ENCODE measurements around the gene BDKRB1. TPM values are rescaled to one million over a fixed set of nuclear protein-coding genes. Genes with fewer than 3 reads are reported as not detected.

The BDKRB1 gene
- total RNA-seq, 1 donor from 2014 or later = 1.1 TPM

DNA sequence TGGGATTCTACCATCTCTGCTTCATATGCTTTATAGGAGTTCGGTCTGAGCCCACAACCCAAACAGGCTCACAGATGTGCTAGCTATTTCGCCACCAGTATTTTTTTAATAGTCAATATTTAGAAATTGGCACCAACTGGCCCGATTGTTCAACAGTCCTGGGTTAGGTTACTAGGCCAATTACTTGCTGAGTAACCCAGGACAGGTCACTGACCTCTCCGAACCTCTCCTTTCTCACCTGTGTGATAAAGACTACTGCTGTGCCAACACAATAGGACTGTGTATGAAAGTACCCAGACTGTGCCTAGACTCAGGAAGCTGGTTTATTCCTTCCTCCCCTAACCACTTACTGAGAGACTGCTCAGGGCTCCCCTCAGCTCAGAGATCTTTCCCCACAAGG is 43.1 kb upstream of the BDKRB1 start:
- no peak overlapping the region for H3K4me3 ChIP-seq (ENCODE audit: low read depth, low read length)
- no peaks in the 10 kb centered on the region for H3K36me3 ChIP-seq (ENCODE audit: control insufficient read depth, insufficient read depth, low read length)
- FAIRE-seq (no peak), DNase-seq (ENCODE audit: low read depth) (no peak)
- TF ChIP-seq, protein P1, sequence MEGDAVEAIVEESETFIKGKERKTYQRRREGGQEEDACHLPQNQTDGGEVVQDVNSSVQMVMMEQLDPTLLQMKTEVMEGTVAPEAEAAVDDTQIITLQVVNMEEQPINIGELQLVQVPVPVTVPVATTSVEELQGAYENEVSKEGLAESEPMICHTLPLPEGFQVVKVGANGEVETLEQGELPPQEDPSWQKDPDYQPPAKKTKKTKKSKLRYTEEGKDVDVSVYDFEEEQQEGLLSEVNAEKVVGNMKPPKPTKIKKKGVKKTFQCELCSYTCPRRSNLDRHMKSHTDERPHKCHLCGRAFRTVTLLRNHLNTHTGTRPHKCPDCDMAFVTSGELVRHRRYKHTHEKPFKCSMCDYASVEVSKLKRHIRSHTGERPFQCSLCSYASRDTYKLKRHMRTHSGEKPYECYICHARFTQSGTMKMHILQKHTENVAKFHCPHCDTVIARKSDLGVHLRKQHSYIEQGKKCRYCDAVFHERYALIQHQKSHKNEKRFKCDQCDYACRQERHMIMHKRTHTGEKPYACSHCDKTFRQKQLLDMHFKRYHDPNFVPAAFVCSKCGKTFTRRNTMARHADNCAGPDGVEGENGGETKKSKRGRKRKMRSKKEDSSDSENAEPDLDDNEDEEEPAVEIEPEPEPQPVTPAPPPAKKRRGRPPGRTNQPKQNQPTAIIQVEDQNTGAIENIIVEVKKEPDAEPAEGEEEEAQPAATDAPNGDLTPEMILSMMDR (IDR thresholded peaks at IDR 0.05; ENCODE audit: insufficient read depth, low read length, severe bottlenecking) = no peak
- H3K27me3 ChIP-seq (ENCODE audit: control insufficient read depth, insufficient read depth, low read length) = no peaks in the 10 kb centered on the region

DNA sequence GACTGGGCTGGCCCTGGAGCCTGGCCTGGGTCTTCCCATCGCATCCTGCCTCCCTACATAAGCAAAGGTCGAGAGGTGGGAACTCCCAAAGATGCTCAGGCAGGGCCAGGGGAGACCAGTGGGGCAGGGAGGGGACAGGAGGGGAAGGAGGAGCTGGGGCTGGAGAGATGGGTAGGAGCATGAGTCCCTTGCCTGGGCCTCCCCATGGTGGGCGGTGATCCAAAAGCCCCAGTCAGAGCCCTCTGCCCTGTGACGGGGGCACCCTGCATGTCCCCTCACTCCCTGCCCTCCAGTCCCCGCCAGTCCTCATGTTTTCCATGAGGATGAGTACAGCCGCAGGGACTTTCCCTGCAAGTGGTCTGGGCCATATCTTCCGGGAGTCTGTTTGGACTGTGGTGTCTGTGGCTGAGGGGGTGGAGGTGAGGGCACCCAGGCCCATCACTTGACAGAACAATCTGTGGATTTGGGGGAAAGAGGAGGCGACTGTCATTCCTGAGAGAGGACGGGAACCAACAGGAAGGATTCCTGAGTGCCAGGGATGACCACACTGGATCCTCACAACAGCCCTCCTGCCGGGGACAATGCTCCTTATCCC is 42.0 kb upstream of the BDKRB1 start:
- no peak for DNase-seq (ENCODE audit: low read depth)
- H3K36me3 ChIP-seq (ENCODE audit: control insufficient read depth, insufficient read depth, low read length) = no peaks in the 10 kb centered on the region
- no peak overlapping the region for H3K4me3 ChIP-seq (ENCODE audit: low read depth, low read length)
- TF ChIP-seq, protein P1 (IDR thresholded peaks at IDR 0.05; ENCODE audit: insufficient read depth, low read length, severe bottlenecking) = no peak
- FAIRE-seq = no peak
- no peaks in the 10 kb centered on the region for H3K27me3 ChIP-seq (ENCODE audit: control insufficient read depth, insufficient read depth, low read length)

GRCh38 chr14:96214793-96215192 is 41.2 kb upstream of the BDKRB1 start:
- TF ChIP-seq, protein P1 (IDR thresholded peaks at IDR 0.05; ENCODE audit: insufficient read depth, low read length, severe bottlenecking) = no peak
- Histone ChIP-seq H3K36me3 (ENCODE audit: control insufficient read depth, insufficient read depth, low read length) (no peaks in the 10 kb centered on the region), H3K27me3 (ENCODE audit: control insufficient read depth, insufficient read depth, low read length) (no peaks in the 10 kb centered on the region), H3K4me3 (ENCODE audit: low read depth, low read length) (no peak overlapping the region)
- no peak for FAIRE-seq
- DNase-seq (ENCODE audit: low read depth) = no peak

DNA sequence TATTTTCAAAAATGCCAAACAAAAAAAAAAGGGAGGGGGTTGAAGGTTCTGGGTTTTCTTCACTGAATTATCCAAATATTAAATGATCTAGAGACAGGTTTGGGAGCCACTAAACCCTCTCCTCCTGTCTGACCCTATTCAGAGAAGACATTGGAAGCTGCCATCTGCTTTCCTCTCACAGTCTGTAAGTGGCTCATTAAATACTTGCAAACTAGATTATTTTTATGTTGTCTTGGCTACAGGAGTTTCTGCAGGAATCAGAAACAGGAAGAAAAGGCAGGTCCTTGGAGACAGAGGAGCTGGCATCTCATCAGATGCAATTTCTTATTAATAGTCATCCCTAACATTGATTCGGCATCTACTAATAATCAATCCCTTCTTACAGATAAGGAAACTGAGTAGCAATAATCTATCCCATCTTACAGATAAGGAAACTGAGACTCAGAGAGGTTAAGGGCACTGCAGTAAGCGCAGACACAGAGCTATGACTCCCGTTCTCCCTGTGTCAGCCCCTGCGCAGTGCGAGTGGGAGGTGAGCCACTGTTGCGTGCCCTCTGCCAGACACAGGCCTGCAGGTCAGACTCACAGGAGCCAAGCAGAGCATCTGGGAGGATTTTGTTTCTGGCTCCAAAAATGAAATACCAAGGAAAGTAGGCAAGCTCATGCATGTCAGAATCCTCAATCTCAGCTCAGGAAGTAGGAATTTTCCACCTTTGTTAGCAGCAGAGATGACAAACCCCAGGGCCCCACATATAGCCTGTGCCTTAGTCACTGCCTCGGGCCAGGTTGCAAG is 40.4 kb upstream of the BDKRB1 start:
- DNase-seq (ENCODE audit: low read depth) (peak; percentile 77), FAIRE-seq (no peak)
- Histone ChIP-seq H3K27me3 (ENCODE audit: control insufficient read depth, insufficient read depth, low read length) (no peaks in the 10 kb centered on the region), H3K4me3 (ENCODE audit: low read depth, low read length) (no peak overlapping the region), H3K36me3 (ENCODE audit: control insufficient read depth, insufficient read depth, low read length) (no peaks in the 10 kb centered on the region)
- TF ChIP-seq, protein P1 (IDR thresholded peaks at IDR 0.05; ENCODE audit: insufficient read depth, low read length, severe bottlenecking) = no peak

DNA sequence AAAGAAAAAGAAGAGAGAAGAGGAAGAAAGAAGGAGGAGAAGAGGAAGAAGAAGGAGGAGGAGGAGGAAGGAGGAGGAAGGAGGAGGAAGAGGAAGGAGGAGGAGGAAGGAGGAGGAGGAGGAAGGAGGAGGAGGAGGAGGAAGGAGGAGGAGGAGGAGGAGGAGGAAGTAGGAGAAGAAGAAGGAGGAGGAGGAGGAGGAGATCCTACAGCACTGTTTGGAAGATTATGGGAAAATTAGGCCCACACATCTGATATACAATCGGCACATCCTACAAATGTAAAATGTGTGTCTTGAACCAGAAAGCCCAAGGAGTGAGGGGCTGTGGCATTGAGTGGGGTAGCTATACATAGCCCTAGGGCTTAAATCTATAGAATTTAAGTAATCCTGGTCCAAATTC is 39.4 kb upstream of the BDKRB1 start:
- no peak overlapping the region for H3K4me3 ChIP-seq (ENCODE audit: low read depth, low read length)
- TF ChIP-seq, protein P1 (IDR thresholded peaks at IDR 0.05; ENCODE audit: insufficient read depth, low read length, severe bottlenecking) = no peak
- H3K27me3 ChIP-seq (ENCODE audit: control insufficient read depth, insufficient read depth, low read length) = no peaks in the 10 kb centered on the region
- no peaks in the 10 kb centered on the region for H3K36me3 ChIP-seq (ENCODE audit: control insufficient read depth, insufficient read depth, low read length)
- FAIRE-seq (no peak), DNase-seq (ENCODE audit: low read depth) (no peak)
